GM18508 (cell line): ENCODE data around the gene CHM.
"Not testable (repeated sequence)": the region's sequence is repeated elsewhere in the genome, so short reads cannot be mapped to it uniquely, and the experiment has no call there.

Source experiments
- ATAC-seq: cut with Tn5 transposase; IDR thresholded peaks from one replicate; pipeline ENCODE4 v1.9.1; 2021; ENCODE audit warnings: moderate number of reproducible peaks; ENCODE audit not compliant: insufficient read depth, unreplicated experiment

Gene CHM, protein sequence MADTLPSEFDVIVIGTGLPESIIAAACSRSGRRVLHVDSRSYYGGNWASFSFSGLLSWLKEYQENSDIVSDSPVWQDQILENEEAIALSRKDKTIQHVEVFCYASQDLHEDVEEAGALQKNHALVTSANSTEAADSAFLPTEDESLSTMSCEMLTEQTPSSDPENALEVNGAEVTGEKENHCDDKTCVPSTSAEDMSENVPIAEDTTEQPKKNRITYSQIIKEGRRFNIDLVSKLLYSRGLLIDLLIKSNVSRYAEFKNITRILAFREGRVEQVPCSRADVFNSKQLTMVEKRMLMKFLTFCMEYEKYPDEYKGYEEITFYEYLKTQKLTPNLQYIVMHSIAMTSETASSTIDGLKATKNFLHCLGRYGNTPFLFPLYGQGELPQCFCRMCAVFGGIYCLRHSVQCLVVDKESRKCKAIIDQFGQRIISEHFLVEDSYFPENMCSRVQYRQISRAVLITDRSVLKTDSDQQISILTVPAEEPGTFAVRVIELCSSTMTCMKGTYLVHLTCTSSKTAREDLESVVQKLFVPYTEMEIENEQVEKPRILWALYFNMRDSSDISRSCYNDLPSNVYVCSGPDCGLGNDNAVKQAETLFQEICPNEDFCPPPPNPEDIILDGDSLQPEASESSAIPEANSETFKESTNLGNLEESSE

GRCh38 chrX:86047174-86047935 is at the start of gene CHM:
CHM (minus strand) TSS chrX:86047558; CDS start chrX:86047532, 26 bp downstream.
- ATAC-seq, result peak; percentile 99

- no peak for ATAC-seq
These were observed 31.3 kb upstream of the CHM start for GRCh38 chrX:86078650-86079049.

- no peak for ATAC-seq
These were observed 19.6 kb upstream of the CHM start for GRCh38 chrX:86066998-86067397.

DNA sequence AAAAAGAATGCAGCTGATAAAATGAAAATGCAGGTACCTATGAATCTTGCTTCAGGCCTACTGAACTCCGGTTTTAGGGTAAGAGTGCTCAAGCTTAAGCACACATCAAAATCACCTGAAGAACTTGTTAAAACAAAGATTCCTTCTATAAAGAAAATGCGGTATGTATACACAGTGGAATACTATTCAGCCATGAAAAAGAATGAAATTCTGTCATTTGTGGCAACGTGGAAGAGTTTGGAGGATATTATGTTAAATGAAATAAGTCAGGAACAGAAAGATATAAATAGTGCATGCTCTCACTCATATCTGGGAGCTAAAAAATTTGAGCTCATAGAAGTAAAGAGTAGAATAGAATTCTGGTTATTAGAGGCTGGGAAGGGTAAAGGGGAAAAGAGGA is 14.0 kb upstream of the CHM start:
- no peak for ATAC-seq

GRCh38 chrX:86051741-86052140 is 4.4 kb upstream of the CHM start:
- no peak for ATAC-seq

DNA sequence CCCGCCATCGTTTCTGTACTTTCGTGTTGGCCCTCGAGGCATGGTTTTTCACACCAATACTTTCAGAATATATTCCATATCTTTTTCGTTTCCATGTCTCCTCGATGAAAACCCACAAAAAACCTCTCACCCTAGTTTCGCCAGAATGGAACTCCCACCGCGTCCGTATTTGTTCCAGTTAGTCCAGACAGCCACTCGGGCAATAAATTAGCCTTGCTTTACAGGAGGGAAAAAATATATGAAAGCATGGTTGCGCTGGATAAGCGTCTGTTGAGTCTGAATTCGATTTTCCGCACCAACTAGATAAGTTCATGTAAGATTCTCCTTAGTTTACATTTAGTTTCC is 550 bp upstream of the CHM start:
- ATAC-seq, result no peak

GRCh38 chrX:86044216-86044615 is 3.1 kb downstream of the CHM start:
- no peak for ATAC-seq

GRCh38 chrX:86039625-86040568 is 7.5 kb downstream of the CHM start:
- ATAC-seq, result no peak

DNA sequence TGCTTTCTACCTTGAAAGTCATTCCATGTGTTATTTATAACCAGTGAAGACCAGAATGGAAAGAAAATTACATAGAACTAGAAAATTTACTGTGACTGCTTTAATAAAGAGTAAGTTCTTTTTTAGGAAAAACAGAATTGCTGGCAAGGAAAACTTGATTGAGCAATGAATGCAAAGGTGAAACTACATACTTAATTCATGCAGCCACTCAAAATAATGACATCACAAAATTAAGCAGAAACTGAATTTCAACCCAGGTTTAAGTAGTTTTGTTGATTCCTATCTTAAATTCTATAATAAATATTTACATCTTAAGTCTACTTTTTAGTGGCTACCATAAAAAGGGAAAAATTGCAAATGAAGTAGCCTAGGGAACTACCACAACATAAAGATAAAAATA is 14.0 kb downstream of the CHM start:
- ATAC-seq, result no peak

DNA sequence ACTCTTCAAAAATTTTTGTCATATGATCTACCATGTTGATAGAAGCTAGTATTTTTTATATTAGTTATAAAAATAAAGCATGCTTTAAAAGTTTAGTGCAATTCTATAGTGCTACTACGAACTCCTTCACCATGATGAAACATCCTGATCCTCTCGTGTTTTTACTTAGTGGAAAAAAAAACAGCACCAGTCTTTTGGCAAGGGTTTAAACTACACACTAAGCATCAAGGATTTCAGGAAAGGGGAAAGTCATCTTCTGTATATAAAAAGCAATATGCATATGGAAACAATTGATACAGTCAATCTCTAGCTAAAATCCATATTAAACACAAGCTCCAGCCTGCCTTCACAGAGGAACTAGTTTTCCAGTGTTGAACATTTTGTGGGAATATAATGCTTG is 18.7 kb downstream of the CHM start:
- no peak for ATAC-seq

GRCh38 chrX:86023811-86024210 is 23.5 kb downstream of the CHM start:
- no peak for ATAC-seq

GRCh38 chrX:86021652-86022289 is 25.6 kb downstream of the CHM start:
- no peak for ATAC-seq

DNA sequence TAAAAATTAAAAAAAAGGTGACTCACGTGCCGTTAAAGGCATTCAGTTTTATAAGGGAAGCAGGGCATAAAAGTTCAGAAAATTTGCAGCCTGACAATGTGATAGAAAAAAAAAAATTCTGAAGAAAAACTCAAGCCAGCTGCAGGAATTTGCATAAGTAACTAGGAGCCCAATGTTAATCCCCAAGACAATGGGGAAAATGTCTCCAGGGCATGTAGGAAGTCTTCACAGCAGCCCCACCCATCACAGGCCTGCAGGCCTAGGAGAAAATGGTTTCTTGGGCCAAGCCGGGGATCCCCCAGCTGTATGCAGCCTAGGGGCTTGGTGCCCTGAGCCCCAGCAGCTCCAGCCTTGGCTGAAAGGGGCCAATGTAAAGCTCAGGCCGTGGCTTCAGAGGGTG is 31.2 kb downstream of the CHM start:
- no peak for ATAC-seq

GRCh38 chrX:86014959-86015358 is 32.4 kb downstream of the CHM start:
- not testable (repeated sequence) for ATAC-seq

GRCh38 chrX:86014421-86014820 is 32.9 kb downstream of the CHM start:
- no peak for ATAC-seq

- ATAC-seq, result no peak
These were observed 33.6 kb downstream of the CHM start for GRCh38 chrX:86013792-86014191.

DNA sequence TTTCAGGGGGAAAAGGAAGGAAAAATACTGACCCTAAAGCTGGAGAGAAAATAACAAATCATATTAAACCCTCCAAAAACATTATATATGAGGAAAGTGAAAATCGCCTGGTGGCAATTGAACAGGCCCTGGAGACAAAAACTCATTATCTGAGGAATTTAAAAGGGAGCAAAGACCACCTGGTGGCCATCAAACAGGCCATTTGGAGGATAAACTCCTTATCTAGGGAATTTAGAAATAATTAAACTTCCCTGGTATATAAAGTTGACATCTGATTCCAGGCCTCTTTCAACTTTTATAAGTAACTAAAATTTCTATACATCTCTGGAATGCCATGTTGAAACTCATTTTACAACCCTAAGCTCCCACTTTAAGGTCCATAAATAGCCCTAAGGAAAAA is 35.2 kb downstream of the CHM start:
- ATAC-seq, result no peak

DNA sequence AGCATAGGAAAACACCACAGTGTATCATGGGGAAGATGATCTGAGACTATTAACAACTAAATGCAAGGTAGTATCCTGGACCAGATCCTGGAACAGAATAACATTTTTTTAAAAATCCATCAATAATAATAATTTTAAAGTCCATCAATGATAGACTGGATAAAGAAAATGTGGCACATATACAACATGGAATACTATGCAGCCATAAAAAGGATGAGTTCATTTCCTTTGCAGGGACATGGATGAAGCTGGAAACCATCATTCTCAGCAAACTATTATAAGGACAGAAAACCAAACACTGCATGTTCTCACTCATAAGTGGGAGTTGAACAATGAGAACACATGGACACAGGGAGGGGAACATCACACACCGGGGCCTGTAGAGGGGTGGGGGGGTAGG is 37.6 kb downstream of the CHM start:
- ATAC-seq, result not testable (repeated sequence)

DNA sequence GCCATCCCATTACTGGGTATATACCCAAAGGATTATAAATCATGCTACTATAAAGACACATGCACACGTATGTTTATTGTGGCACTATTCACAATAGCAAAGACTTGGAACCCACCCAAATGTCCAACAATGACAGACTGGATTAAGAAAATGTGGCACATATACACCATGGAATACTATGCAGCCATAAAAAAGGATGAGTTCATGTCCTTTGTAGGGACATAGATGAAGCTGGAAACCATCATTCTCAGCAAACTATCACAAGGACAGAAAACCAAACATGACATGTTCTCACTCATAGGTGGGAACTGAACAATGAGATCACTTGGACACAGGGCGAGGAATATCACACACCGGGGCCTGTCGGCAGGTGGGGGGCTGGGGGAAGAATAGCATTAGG is 39.5 kb downstream of the CHM start:
- not testable (repeated sequence) for ATAC-seq
